Limb (tissue), 2 donors: ENCODE results near the gene SLC4A1AP.

Source experiments
- DNase-seq, 2 donors: peaks; one replicate each; pipeline ENCODE4 v3.0.0-alpha.2; 2016; ENCODE audit errors: extremely low spot score in 2 of 2

Gene SLC4A1AP

GRCh38 chr2:27717070-27717795 is 53.5 kb downstream of the SLC4A1AP start:
- DNase-seq: no peak

GRCh38 chr2:27720004-27720551 is 56.4 kb downstream of the SLC4A1AP start:
- no peak for DNase-seq

- DNase-seq: no peak
Measured at GRCh38 chr2:27721335-27721734, 57.6 kb downstream of the SLC4A1AP start.

- no peak for DNase-seq
Measured at GRCh38 chr2:27721884-27722485, 58.3 kb downstream of the SLC4A1AP start.

- DNase-seq: peak; percentile 65 to 69
Measured at GRCh38 chr2:27723372-27724144, 59.9 kb downstream of the SLC4A1AP start.

GRCh38 chr2:27724191-27724590 is 60.5 kb downstream of the SLC4A1AP start:
- DNase-seq: no peak

- DNase-seq: no peak
Measured at GRCh38 chr2:27724905-27725701, 61.4 kb downstream of the SLC4A1AP start.

GRCh38 chr2:27727257-27727656 is 63.6 kb downstream of the SLC4A1AP start:
- DNase-seq: no peak

- no peak for DNase-seq
Measured at GRCh38 chr2:27728081-27728858, 64.6 kb downstream of the SLC4A1AP start.

GRCh38 chr2:27729198-27729597 is 65.5 kb downstream of the SLC4A1AP start:
- DNase-seq: no peak

- DNase-seq: no peak
Measured at GRCh38 chr2:27729614-27730013, 65.9 kb downstream of the SLC4A1AP start.

GRCh38 chr2:27730261-27730662 is 66.6 kb downstream of the SLC4A1AP start:
- DNase-seq: no peak

- no peak for DNase-seq
Measured at GRCh38 chr2:27730980-27731691, 67.4 kb downstream of the SLC4A1AP start.

- no peak for DNase-seq
Measured at GRCh38 chr2:27734305-27734704, 70.6 kb downstream of the SLC4A1AP start.

GRCh38 chr2:27735263-27735904 is 71.7 kb downstream of the SLC4A1AP start:
- DNase-seq: peak; percentile 54 to 84

GRCh38 chr2:27736031-27736889 is 72.6 kb downstream of the SLC4A1AP start:
- DNase-seq: no peak

- no peak for DNase-seq
Measured at GRCh38 chr2:27736890-27737204, 73.2 kb downstream of the SLC4A1AP start.

- no peak for DNase-seq
Measured at GRCh38 chr2:27737676-27738348, 74.1 kb downstream of the SLC4A1AP start.
